HepG2 (cell line): ENCODE results near the gene ABHD18. TPM values are rescaled to one million over a fixed set of nuclear protein-coding genes. Genes with fewer than 3 reads are reported as not detected.

ENCODE experiments used
- AKAP8 ChIP-seq: sonication (generic); formaldehyde crosslinking; IDR thresholded peaks from 2 replicates; pipeline ENCODE4 v1.5.1; 2020; ENCODE audit warnings: mild to moderate bottlenecking, missing genetic modification reagents
- HES4 ChIP-seq: sonication (generic); formaldehyde crosslinking; IDR thresholded peaks from 2 replicates; pipeline ENCODE4 v1.9.0; 2021; ENCODE audit warnings: mild to moderate bottlenecking, missing genetic modification reagents, borderline replicate concordance
- HOXA5 ChIP-seq: sonication (generic); formaldehyde crosslinking; IDR thresholded peaks from 2 replicates; pipeline ENCODE4 v1.4.0; 2020; ENCODE audit warnings: missing genetic modification reagents
- NPAS2 ChIP-seq: sonication (generic); formaldehyde crosslinking; IDR thresholded peaks from 2 replicates; pipeline ENCODE4 v1.8.0; 2022; ENCODE audit warnings: mild to moderate bottlenecking, missing genetic modification reagents, borderline replicate concordance
- U2AF2 ChIP-seq: fragments of 200-400 bp; formaldehyde crosslinking; IDR thresholded peaks from 2 replicates; pipeline ENCODE4 v1.6.1; 2017; ENCODE audit warnings: low read depth, mild to moderate bottlenecking, low read length
- ZBTB3 ChIP-seq: sonication (generic); formaldehyde crosslinking; IDR thresholded peaks from 2 replicates; pipeline ENCODE4 v1.4.0; 2020; ENCODE audit warnings: low read depth, mild to moderate bottlenecking, moderate library complexity, missing genetic modification reagents, borderline replicate concordance
- ZMYM4 ChIP-seq: sonication (generic); formaldehyde crosslinking; IDR thresholded peaks from 2 replicates; pipeline ENCODE4 v1.8.1; 2023; ENCODE audit warnings: mild to moderate bottlenecking, missing genetic modification reagents
- ZNF224 ChIP-seq: sonication (generic); formaldehyde crosslinking; IDR thresholded peaks from 2 replicates; pipeline ENCODE4 v1.5.0; 2020; ENCODE audit warnings: mild to moderate bottlenecking, missing genetic modification reagents
- ZNF496 ChIP-seq: sonication (generic); formaldehyde crosslinking; IDR thresholded peaks from 2 replicates; pipeline ENCODE4 v1.8.1; 2023; ENCODE audit warnings: mild to moderate bottlenecking, moderate library complexity, missing genetic modification reagents; ENCODE audit not compliant: insufficient replicate concordance
- ZNF510 ChIP-seq: sonication (generic); formaldehyde crosslinking; IDR thresholded peaks from 2 replicates; pipeline ENCODE4 v1.4.0; 2020; ENCODE audit warnings: low read depth, mild to moderate bottlenecking, missing genetic modification reagents
- ZNF563 ChIP-seq: sonication (generic); formaldehyde crosslinking; IDR thresholded peaks from 2 replicates; pipeline ENCODE4 v1.8.0; 2022; ENCODE audit warnings: mild to moderate bottlenecking, moderate library complexity, missing genetic modification reagents
- ZNF607 ChIP-seq: sonication (generic); formaldehyde crosslinking; IDR thresholded peaks from 2 replicates; pipeline ENCODE4 v1.5.1; 2020; ENCODE audit warnings: missing genetic modification reagents, mild to moderate bottlenecking, borderline replicate concordance
- polyA plus RNA-seq, 8 experiments: library from polyadenylated mRNA; depleted of rRNA in 3 of 8; stranded (reverse) in 7 of 8; unstranded in 1 of 8; fragments of >200 nt; fragmentation: Illumina TruSeq in 4 of 8; extraction: Trizol in 4 of 8; gene quantifications; 2 replicates each; pipeline versions ENCODE4 v1.2.1 to v1.2.3, GENCODE V29; 2011 to 2016; ENCODE audit warnings: low read depth in 4 of 8, missing spikeins in 1 of 8, mixed read lengths in 1 of 8; ENCODE audit not compliant: insufficient read depth in 1 of 8
- total RNA-seq, 5 experiments: library from RNA; depleted of rRNA; stranded (reverse); fragments of >200 nt; fragmentation: Illumina TruSeq; extraction: Trizol; gene quantifications; 2 replicates each; pipeline ENCODE4 v1.2.3, GENCODE V29; 2016; ENCODE audit warnings: low read depth in 1 of 5
- TF ChIP-seq, protein P1 (sequence below): IDR thresholded peaks from 2 replicates; pipeline ENCODE4 v1.6.1; 2016; ENCODE audit warnings: missing compliant biosample characterization, missing genetic modification reagents, borderline replicate concordance
- TF ChIP-seq, protein P2 (sequence below): sonication (generic); formaldehyde crosslinking; conservative IDR thresholded peaks from 2 replicates; pipeline ENCODE4 v1.4.0; 2020; ENCODE audit warnings: missing genetic modification reagents
- TF ChIP-seq, protein P3 (sequence below): sonication (generic); formaldehyde crosslinking; IDR thresholded peaks from 2 replicates; pipeline ENCODE4 v1.4.0; 2020; ENCODE audit warnings: low read depth, mild to moderate bottlenecking, missing genetic modification reagents
- TF ChIP-seq, protein P4 (sequence below): sonication (generic); formaldehyde crosslinking; IDR thresholded peaks from 2 replicates; pipeline ENCODE4 v1.4.0; 2020; ENCODE audit warnings: missing genetic modification reagents
- TF ChIP-seq, protein P5 (sequence below): sonication (generic); formaldehyde crosslinking; IDR thresholded peaks from 2 replicates; pipeline ENCODE4 v1.4.0; 2020; ENCODE audit warnings: missing genetic modification reagents
- TF ChIP-seq, protein P6 (sequence below): sonication (generic); formaldehyde crosslinking; IDR thresholded peaks from 2 replicates; pipeline ENCODE4 v1.9.0; 2021; ENCODE audit warnings: missing genetic modification reagents, mild to moderate bottlenecking, borderline replicate concordance

ABHD18 gene
- total and polyA plus RNA-seq, 2 of the 13 experiments (the other 11 are each of a cell fraction or from before 2014, with no cell fraction given) = 5.5 to 16.3 TPM

DNA sequence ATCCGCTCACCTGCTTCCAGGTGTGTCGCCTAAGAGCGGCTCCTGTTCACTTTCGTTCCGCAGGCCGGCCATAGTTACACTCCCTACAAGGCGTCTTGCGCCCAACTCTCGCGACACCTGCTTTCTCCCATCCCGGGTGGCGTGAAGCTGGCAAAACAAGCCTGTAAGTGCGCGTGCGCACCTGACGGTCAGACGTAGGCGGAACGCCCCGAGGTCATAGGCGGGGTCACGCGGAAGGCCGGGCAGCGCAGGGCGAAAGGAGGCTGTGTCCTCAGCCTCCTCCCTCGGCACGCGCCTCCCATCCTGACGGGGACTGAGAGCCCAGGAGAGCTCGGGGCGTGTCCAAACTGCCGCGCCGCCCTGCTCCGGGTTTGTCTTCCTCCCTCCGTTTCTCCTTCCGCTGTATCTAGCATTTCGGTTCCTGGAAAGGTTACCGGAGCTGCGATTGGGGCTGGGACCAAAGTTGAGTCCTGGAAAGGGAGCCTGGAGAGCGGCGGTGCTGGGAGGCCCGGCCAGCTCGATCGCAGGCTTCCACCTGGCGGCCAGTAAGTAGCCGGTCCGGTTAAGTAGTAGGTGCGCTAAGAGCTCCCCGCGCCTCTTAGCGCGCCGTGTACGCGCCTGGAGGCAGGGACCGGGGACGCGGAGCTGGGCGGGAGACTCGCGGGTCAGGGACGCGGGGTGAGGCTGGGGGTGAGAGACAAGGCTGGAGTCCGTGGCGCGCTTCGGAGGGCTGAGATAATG is at the start of gene ABHD18, which contains the start of gene MFSD8 (continued):
- no peak for TF ChIP-seq AKAP8 (CRISPR knock-in tag)
- TF ChIP-seq HES4 (CRISPR knock-in tag) = peak; percentile 84; the same call in 1 of the 2 replicates
- TF ChIP-seq U2AF2 = no peak
- TF ChIP-seq, protein P1, sequence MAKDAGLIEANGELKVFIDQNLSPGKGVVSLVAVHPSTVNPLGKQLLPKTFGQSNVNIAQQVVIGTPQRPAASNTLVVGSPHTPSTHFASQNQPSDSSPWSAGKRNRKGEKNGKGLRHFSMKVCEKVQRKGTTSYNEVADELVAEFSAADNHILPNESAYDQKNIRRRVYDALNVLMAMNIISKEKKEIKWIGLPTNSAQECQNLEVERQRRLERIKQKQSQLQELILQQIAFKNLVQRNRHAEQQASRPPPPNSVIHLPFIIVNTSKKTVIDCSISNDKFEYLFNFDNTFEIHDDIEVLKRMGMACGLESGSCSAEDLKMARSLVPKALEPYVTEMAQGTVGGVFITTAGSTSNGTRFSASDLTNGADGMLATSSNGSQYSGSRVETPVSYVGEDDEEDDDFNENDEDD (CRISPR knock-in tag) = peak; percentile 54; the same call in 1 of the 2 replicates
- TF ChIP-seq ZMYM4 = peak; percentile 97
- peak; percentile 40; the same call in 1 of the 2 replicates for TF ChIP-seq ZNF224 (CRISPR knock-in tag)
- peak; percentile 75 for TF ChIP-seq ZNF563 (CRISPR knock-in tag)
- TF ChIP-seq ZNF510 (CRISPR knock-in tag) = no peak
- TF ChIP-seq, protein P2, sequence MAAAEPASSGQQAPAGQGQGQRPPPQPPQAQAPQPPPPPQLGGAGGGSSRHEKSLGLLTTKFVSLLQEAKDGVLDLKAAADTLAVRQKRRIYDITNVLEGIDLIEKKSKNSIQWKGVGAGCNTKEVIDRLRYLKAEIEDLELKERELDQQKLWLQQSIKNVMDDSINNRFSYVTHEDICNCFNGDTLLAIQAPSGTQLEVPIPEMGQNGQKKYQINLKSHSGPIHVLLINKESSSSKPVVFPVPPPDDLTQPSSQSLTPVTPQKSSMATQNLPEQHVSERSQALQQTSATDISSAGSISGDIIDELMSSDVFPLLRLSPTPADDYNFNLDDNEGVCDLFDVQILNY (CRISPR knock-in tag) = no peak
- no peak for TF ChIP-seq ZBTB3 (CRISPR knock-in tag)
- TF ChIP-seq, protein P3, sequence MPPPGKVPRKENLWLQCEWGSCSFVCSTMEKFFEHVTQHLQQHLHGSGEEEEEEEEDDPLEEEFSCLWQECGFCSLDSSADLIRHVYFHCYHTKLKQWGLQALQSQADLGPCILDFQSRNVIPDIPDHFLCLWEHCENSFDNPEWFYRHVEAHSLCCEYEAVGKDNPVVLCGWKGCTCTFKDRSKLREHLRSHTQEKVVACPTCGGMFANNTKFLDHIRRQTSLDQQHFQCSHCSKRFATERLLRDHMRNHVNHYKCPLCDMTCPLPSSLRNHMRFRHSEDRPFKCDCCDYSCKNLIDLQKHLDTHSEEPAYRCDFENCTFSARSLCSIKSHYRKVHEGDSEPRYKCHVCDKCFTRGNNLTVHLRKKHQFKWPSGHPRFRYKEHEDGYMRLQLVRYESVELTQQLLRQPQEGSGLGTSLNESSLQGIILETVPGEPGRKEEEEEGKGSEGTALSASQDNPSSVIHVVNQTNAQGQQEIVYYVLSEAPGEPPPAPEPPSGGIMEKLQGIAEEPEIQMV = no peak
- no peak for TF ChIP-seq HOXA5 (CRISPR knock-in tag)
- TF ChIP-seq, protein P4, sequence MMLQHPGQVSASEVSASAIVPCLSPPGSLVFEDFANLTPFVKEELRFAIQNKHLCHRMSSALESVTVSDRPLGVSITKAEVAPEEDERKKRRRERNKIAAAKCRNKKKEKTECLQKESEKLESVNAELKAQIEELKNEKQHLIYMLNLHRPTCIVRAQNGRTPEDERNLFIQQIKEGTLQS (CRISPR knock-in tag) = no peak
- TF ChIP-seq NPAS2 (CRISPR knock-in tag) = no peak
- TF ChIP-seq ZNF496 (CRISPR knock-in tag) = no peak
- TF ChIP-seq, protein P5, sequence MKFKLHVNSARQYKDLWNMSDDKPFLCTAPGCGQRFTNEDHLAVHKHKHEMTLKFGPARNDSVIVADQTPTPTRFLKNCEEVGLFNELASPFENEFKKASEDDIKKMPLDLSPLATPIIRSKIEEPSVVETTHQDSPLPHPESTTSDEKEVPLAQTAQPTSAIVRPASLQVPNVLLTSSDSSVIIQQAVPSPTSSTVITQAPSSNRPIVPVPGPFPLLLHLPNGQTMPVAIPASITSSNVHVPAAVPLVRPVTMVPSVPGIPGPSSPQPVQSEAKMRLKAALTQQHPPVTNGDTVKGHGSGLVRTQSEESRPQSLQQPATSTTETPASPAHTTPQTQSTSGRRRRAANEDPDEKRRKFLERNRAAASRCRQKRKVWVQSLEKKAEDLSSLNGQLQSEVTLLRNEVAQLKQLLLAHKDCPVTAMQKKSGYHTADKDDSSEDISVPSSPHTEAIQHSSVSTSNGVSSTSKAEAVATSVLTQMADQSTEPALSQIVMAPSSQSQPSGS = peak; percentile 58; the same call in 1 of the 2 replicates
- TF ChIP-seq, protein P6, sequence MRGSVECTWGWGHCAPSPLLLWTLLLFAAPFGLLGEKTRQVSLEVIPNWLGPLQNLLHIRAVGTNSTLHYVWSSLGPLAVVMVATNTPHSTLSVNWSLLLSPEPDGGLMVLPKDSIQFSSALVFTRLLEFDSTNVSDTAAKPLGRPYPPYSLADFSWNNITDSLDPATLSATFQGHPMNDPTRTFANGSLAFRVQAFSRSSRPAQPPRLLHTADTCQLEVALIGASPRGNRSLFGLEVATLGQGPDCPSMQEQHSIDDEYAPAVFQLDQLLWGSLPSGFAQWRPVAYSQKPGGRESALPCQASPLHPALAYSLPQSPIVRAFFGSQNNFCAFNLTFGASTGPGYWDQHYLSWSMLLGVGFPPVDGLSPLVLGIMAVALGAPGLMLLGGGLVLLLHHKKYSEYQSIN (CRISPR knock-in tag) = no peak; the same call in 1 of the 2 replicates
- peak; percentile 22; the same call in 1 of the 2 replicates for TF ChIP-seq ZNF607 (CRISPR knock-in tag)
